A204.1 (cell line): ENCODE results near the gene SCARB1.
"Not testable (repeated sequence)": the region's sequence is repeated elsewhere in the genome, so short reads cannot be mapped to it uniquely, and the experiment has no call there.

Experiments
- FAIRE-seq: peaks from 2 replicates; lab custom pipeline; 2012; peaks lifted over from hg19 to GRCh38; lab: Jason Lieb, UNC

The SCARB1 gene

GRCh38 chr12:124883263-124884130 lies 19.8 kb upstream of the SCARB1 start:
- no peak for FAIRE-seq

GRCh38 chr12:124881123-124881522 lies 17.5 kb upstream of the SCARB1 start:
- no peak for FAIRE-seq

DNA sequence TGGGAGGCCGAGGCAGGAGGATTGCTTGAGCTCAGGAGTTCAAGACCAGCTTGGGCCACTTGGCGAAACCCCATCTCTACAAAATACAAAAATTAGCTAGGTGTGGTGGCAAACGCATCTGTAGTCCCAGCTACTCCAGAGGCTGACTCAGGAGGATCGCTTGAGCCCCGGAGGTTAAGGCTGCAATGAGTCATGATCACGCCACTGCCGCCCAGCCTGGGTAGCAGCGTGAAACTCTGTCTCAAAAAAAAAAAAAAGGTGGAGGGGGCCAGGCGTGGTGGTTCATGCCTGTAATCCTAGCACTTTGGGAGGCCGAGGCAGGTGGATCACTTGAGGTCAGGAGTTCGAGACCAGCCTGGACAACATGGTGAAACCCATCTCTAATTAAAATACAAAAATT lies 16.7 kb upstream of the SCARB1 start:
- not testable (repeated sequence) for FAIRE-seq

- no peak for FAIRE-seq
Observed at GRCh38 chr12:124878795-124879516, 15.3 kb upstream of the SCARB1 start.

GRCh38 chr12:124877423-124877822 lies 13.8 kb upstream of the SCARB1 start:
- FAIRE-seq = no peak

- no peak for FAIRE-seq
Observed at GRCh38 chr12:124876171-124876570, 12.5 kb upstream of the SCARB1 start.

DNA sequence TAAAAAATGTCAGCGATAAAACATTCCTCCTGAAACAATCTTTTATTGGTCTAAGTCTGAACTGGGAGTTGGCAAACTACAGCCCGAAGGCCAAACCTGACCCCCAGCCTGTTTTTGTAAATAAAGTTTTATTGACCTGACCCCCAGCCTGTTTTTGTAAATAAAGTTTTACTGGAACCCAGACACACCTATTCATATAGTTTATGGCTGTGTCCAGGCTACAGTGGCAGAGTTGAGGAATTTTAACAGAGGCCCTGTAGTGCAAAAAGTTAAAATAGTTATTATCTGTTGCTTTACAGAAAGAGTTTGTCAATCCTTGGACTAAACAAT lies 12.1 kb upstream of the SCARB1 start:
- no peak for FAIRE-seq

- no peak for FAIRE-seq
Observed at GRCh38 chr12:124874988-124875802, 11.5 kb upstream of the SCARB1 start.

GRCh38 chr12:124874188-124874587 lies 10.5 kb upstream of the SCARB1 start:
- FAIRE-seq = no peak

GRCh38 chr12:124872068-124872719 lies 8.5 kb upstream of the SCARB1 start:
- no peak for FAIRE-seq

DNA sequence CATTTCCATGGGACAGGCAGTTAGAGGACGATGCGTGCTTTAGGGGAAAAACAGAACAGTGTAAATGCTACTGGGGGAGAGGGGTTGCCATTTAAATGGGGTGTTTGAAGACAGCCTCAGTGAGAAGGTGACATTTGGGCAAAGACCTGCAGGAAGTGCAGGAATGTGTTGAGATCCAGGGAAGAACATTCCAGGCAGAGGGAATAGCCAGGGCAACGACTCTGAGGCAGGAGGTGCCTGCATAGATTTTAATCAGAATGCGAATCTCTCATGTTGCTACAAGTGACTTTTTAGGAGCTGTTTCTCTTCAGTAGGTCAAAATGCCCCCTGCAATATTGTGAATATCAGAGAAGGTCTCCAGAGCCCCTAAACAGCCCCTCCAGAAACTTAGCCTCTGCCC lies 7.6 kb upstream of the SCARB1 start:
- no peak for FAIRE-seq

DNA sequence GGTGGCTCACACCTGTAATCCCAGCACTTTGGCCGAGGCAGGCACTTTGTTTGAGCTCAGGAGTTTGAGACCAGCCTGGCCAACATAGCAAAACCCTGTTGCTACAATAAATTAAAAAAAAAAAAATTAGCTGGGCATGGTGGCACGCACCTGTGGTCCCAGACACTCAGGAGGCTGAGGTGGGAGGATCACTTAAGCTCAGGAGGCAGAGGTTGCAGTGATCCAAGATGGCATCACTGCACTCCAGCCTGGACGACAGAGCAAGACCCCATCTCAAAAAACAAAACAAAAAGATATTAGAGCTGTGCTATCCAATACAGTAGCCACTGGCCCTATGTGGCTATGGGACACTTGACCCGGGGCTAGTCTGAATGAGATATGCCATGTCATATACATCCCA lies 6.9 kb upstream of the SCARB1 start:
- FAIRE-seq = no peak

DNA sequence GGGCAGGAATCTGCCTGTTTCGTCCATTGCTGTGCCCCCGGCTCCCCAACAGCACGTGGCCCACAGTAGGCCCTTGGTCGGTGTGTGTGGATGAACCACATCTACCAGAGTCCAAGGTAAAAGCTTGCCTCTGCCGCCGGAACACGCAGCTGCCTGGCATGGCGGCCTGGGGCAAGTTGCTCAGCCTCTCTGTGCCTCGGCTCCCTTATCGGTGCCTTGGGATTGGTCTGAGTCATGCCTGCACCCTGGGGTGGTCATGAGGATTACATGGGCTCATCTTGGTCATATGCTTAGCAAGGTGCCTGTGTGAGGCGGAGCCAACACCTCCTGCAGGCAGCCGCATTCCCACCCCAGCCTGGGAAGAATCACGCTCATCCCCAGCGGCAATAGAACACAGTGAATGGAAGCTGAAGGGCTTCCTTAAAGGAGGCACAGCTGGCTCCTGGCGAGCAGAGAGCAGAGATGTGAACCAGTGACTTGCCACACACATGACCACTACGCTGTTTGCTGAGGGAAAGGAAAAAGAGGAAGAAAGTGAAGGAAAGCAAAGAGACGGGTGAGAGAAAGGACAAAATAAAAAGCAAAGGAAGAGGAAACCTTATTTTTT lies 5.5 kb upstream of the SCARB1 start:
- FAIRE-seq = no peak

DNA sequence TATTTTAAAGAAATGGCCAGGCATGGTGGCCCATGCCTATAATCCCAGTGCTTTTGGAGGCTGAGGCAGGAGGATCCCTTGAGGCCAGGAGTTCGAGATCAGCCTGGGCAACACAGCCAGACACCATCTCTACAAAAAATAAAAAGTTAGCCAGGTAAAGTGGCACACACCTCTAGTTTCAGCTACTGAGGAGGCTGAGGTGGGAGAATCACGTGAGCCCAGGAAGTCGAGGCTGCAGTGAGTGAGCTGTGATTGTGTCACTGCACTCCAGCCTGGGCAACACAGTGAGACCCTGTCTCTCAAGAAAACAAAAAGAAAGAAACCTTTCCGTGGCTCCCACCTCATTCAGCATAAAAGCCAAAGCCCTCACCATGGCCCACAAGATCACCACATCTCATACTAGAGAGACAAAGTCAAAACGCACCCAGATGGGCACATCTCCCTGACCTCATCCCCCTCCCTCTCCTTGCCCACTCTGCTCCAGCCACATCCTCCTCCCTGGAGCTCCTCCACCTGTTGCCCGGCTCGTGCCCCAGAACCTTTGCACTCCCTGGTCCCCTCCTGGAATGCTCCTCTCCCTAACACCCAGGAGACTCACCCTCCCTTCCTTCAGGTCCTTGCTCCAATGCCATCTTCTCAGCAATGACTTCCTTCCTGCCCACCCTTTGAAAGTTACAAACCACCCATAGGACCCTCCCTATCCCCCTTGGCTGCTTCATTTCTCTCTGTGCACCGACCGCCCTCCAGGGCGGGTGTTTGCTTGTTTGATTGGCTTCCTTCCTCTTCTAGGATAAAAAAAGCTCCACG lies 4.8 kb upstream of the SCARB1 start:
- no peak for FAIRE-seq

DNA sequence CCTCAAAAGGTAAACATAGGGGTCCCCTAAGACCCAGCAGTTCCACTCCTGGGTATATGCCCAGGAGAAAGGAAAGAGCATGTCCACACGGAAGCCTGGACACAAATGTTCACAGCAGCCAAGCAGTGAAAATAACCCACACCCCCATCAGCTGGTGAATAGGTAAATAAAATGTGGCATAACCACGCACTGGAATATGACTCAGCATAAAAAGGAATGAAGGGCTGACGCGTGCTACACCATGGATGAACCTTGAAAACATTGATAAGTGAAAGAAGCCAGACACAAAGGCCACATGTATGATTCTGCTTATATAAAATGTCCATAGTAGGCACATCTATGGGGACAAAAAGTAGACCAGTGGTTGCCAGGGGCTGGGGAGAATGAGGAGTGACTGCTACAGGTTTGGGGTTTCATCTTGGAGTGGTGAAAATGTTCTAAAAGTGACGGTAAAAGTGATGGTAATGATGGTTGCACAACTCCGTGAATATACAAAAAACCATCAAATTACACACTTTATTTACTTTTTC lies 3.8 kb upstream of the SCARB1 start:
- no peak for FAIRE-seq

DNA sequence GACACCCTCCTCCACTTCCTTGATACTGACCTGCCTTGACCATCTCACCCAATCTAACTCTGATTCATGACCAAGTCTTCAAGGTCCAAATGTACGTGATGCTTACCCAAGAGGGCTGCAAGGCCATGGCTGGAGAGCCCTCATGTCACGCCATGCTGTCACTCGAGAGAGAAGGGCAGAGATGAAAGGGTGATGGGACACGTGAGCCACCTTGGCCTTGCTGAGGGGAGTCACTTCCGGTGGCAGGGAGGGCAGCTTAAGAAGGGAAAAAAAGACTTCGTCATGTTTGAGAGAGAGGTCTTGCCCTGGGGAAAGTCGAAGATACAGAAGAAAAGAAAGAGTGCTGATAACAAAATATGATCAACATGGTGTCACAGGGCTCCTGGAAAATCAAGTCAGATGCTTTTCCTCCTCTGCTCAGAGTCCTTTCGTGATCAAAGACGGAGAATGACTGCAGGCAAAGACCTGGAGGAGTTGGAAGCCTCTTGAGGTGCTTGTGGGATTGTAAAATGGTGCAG lies 3.3 kb upstream of the SCARB1 start:
- no peak for FAIRE-seq

GRCh38 chr12:124866195-124866882 lies 2.7 kb upstream of the SCARB1 start:
- no peak for FAIRE-seq

DNA sequence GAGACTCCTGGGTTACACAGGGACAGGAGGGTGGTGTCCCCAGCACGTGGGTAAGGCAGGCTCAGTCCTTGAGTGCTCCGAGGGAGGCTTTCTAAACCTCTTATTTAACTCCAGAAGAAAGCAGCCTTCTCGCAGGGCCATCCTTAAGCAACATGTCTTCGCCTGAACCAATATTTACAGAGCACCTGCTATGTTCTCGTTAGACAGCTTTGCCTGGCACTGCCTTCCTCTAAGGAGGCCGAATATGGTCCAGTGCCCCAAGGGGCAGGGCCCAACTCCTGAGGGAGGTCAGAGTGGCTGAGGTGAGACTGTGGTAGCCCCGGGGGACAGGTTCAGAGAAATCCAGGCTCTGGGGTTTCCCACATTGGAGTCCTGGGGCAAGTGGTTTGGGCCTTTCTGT lies 2.1 kb upstream of the SCARB1 start:
- no peak for FAIRE-seq

DNA sequence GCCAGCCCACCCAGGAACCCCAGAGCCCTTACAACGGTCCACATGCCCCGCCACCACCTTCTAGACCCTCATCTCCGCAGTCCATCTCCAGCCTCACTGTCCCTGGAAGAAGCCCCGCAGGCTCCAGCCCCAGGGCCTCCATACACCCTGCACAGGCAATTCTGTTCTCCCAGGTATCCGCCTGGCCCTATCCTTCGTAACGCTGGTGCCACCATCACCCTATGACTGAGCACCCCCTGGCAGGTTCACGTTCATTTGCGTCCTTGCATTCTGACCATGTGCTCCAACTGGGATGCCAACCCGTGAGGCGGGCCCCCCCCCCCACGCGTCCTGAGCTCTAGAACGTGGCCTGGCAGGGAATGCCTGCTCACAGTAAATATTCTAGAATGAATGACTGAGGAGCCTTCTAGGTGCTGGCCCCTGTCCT lies 675 bp upstream of the SCARB1 start:
- no peak for FAIRE-seq
